ENCODE results near the gene ZBTB8B. TPM values are rescaled to one million over a fixed set of nuclear protein-coding genes. Genes with fewer than 3 reads are reported as not detected.

Gene ZBTB8B
- polyA plus RNA-seq, 1 donor from 2014 or later, result 5.0 TPM

DNA sequence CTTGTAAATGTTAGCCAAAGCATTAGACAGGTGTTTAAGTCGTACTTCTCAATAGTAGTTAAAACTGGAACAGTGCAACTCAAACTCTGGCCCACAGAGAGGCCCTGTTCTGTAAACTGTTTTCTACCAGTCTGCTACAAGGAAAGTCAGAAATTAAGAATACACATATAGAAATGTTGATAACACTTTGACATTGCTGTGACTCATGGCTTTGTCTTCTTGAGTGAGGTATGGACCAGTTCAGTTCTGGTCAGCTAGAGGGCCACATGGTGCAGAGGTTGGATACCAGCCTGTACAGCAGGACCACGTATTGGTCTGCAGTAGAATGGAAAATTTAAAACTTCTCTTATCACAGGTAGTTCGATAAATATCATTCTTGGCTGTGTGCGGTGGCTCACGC lies 22.3 kb downstream of the ZBTB8B start:
- no peaks in the 10 kb centered on the region for H3F3A ChIP-seq (ENCODE audit: insufficient read depth, low read length, poor library complexity, severe bottlenecking)
- H3K27ac ChIP-seq (ENCODE audit: low read length), result no peak overlapping the region
- no peaks in the 10 kb centered on the region for H4K20me1 ChIP-seq (ENCODE audit: insufficient read depth)
- H3K36me3 ChIP-seq (ENCODE audit: insufficient read depth, low read length), result no peaks in the 10 kb centered on the region
- H3K79me2 ChIP-seq (replicated peaks; ENCODE audit: insufficient read depth, low read length), result no peaks in the 10 kb centered on the region
- H3K27me3 ChIP-seq (ENCODE audit: insufficient read depth, low read depth, low read length), result no peaks in the 10 kb centered on the region
- H3K4me2 ChIP-seq (ENCODE audit: low read length), result no peak overlapping the region
- no peak overlapping the region for H3K4me3 ChIP-seq (ENCODE audit: low read length)
- no peak overlapping the region for H2AFZ ChIP-seq (ENCODE audit: low read depth, low read length)
- TF ChIP-seq, protein P1, sequence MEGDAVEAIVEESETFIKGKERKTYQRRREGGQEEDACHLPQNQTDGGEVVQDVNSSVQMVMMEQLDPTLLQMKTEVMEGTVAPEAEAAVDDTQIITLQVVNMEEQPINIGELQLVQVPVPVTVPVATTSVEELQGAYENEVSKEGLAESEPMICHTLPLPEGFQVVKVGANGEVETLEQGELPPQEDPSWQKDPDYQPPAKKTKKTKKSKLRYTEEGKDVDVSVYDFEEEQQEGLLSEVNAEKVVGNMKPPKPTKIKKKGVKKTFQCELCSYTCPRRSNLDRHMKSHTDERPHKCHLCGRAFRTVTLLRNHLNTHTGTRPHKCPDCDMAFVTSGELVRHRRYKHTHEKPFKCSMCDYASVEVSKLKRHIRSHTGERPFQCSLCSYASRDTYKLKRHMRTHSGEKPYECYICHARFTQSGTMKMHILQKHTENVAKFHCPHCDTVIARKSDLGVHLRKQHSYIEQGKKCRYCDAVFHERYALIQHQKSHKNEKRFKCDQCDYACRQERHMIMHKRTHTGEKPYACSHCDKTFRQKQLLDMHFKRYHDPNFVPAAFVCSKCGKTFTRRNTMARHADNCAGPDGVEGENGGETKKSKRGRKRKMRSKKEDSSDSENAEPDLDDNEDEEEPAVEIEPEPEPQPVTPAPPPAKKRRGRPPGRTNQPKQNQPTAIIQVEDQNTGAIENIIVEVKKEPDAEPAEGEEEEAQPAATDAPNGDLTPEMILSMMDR (IDR thresholded peaks at IDR 0.05; ENCODE audit: poor library complexity, severe bottlenecking), result no peak
- no peak overlapping the region for H3K9ac ChIP-seq (ENCODE audit: low read length)
- no peaks in the 10 kb centered on the region for H3K9me3 ChIP-seq (ENCODE audit: low read length)
- H3K9me2 ChIP-seq (ENCODE audit: insufficient read depth, low read length), result no peaks in the 10 kb centered on the region

DNA sequence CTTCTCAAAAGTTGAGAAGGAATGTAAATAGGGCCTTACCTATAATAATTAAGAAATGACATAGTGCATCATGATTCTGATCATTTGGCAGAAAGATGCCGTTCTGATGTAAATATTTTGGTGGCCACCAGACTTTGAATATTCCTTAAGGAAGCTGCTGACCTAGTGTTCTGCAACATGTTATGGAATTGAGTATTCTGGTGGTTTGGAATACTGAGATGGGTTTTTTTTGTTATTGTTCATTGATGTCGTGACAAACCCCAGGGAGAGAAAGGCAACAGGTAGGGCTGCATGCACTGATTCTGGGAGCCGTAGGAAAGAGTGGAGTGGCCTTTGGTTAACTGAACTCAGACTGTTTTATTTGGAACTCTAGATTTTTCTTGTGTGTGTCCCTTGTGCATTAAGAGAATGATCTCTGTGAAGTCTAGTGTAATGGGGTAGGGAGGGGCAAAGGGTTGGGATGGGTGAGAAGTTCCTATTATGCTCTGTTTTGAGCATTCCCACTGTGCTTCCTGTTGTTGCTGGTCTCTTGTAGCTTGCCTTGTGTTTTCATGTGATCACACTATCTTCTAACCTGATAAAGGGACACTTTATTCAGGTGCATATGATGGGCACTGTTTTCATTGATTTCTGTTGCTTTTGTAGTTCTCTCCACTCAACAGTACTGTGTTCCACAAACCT lies 25.0 kb downstream of the ZBTB8B start:
- no peak overlapping the region for H3K4me3 ChIP-seq (ENCODE audit: low read length)
- no peaks in the 10 kb centered on the region for H3K36me3 ChIP-seq (ENCODE audit: insufficient read depth, low read length)
- TF ChIP-seq EZH2 (IDR thresholded peaks at IDR 0.05; ENCODE audit: borderline replicate concordance, insufficient read depth, low read length, poor library complexity, severe bottlenecking) (no peak), TAF1 (IDR thresholded peaks at IDR 0.05; ENCODE audit: low read depth) (no peak), SMC3 (conservative IDR thresholded peaks at IDR 0.05; ENCODE audit: poor library complexity) (no peak), MXI1 (conservative IDR thresholded peaks at IDR 0.05; ENCODE audit: poor library complexity, severe bottlenecking) (no peak), EP300 (conservative IDR thresholded peaks at IDR 0.05; ENCODE audit: poor library complexity, severe bottlenecking) (no peak), POLR2AphosphoS5 (IDR thresholded peaks at IDR 0.05) (no peak), RAD21 (conservative IDR thresholded peaks at IDR 0.05) (no peak)
- TF ChIP-seq, protein P2, sequence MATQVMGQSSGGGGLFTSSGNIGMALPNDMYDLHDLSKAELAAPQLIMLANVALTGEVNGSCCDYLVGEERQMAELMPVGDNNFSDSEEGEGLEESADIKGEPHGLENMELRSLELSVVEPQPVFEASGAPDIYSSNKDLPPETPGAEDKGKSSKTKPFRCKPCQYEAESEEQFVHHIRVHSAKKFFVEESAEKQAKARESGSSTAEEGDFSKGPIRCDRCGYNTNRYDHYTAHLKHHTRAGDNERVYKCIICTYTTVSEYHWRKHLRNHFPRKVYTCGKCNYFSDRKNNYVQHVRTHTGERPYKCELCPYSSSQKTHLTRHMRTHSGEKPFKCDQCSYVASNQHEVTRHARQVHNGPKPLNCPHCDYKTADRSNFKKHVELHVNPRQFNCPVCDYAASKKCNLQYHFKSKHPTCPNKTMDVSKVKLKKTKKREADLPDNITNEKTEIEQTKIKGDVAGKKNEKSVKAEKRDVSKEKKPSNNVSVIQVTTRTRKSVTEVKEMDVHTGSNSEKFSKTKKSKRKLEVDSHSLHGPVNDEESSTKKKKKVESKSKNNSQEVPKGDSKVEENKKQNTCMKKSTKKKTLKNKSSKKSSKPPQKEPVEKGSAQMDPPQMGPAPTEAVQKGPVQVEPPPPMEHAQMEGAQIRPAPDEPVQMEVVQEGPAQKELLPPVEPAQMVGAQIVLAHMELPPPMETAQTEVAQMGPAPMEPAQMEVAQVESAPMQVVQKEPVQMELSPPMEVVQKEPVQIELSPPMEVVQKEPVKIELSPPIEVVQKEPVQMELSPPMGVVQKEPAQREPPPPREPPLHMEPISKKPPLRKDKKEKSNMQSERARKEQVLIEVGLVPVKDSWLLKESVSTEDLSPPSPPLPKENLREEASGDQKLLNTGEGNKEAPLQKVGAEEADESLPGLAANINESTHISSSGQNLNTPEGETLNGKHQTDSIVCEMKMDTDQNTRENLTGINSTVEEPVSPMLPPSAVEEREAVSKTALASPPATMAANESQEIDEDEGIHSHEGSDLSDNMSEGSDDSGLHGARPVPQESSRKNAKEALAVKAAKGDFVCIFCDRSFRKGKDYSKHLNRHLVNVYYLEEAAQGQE (IDR thresholded peaks at IDR 0.05; ENCODE audit: borderline replicate concordance), result no peak
- TF ChIP-seq, protein P1 (IDR thresholded peaks at IDR 0.05; ENCODE audit: poor library complexity, severe bottlenecking), result no peak
- no peak overlapping the region for H3K4me2 ChIP-seq (ENCODE audit: low read length)
- H3K27ac ChIP-seq (ENCODE audit: low read length), result no peak overlapping the region
- H3F3A ChIP-seq (ENCODE audit: insufficient read depth, low read length, poor library complexity, severe bottlenecking), result no peaks in the 10 kb centered on the region
- H4K20me1 ChIP-seq (ENCODE audit: insufficient read depth), result no peaks in the 10 kb centered on the region
- no peak overlapping the region for H2AFZ ChIP-seq (ENCODE audit: low read depth, low read length)
- H3K9me2 ChIP-seq (ENCODE audit: insufficient read depth, low read length), result no peaks in the 10 kb centered on the region
- H3K9me3 ChIP-seq (ENCODE audit: low read length), result no peaks in the 10 kb centered on the region
- no peaks in the 10 kb centered on the region for H3K79me2 ChIP-seq (replicated peaks; ENCODE audit: insufficient read depth, low read length)
- no peak overlapping the region for H3K9ac ChIP-seq (ENCODE audit: low read length)
- no peaks in the 10 kb centered on the region for H3K27me3 ChIP-seq (ENCODE audit: insufficient read depth, low read depth, low read length)

Data from neural cell (in vitro differentiated cells).